Activated gamma-delta T cell treated with anti-CD3 and anti-CD28 coated beads, Interleukin-2, amount 50 U/mL, for 16 hours (primary cell): Measurements from ENCODE around the gene LYPLAL1.
"Not testable (repeated sequence)": the region's sequence is repeated elsewhere in the genome, so short reads cannot be mapped to it uniquely, and the experiment has no call there.

ENCODE experiments used
- DNase-seq: peaks from one replicate; pipeline ENCODE4 v3.0.0-alpha.2; 2020; ENCODE audit warnings: low read depth

Gene LYPLAL1

GRCh38 chr1:219215477-219215876 lies 41.8 kb downstream of the LYPLAL1 start:
- DNase-seq = no peak

- no peak for DNase-seq
Observed at GRCh38 chr1:219220945-219221344, 47.3 kb downstream of the LYPLAL1 start.

- DNase-seq = no peak
Observed at GRCh38 chr1:219223496-219223895, 49.8 kb downstream of the LYPLAL1 start.

- DNase-seq = no peak
Observed at GRCh38 chr1:219226196-219226595, 52.5 kb downstream of the LYPLAL1 start.

GRCh38 chr1:219227360-219228057 lies 53.8 kb downstream of the LYPLAL1 start:
- DNase-seq = no peak

- DNase-seq = no peak
Observed at GRCh38 chr1:219228058-219228419, 54.4 kb downstream of the LYPLAL1 start.

- DNase-seq = no peak
Observed at GRCh38 chr1:219232890-219233289, 59.2 kb downstream of the LYPLAL1 start.

- DNase-seq = no peak
Observed at GRCh38 chr1:219235903-219236481, 62.3 kb downstream of the LYPLAL1 start.

- DNase-seq = no peak
Observed at GRCh38 chr1:219236933-219237610, 63.4 kb downstream of the LYPLAL1 start.

GRCh38 chr1:219239518-219239917 lies 65.8 kb downstream of the LYPLAL1 start:
- DNase-seq = no peak

GRCh38 chr1:219244864-219245263 lies 71.2 kb downstream of the LYPLAL1 start:
- DNase-seq = no peak

GRCh38 chr1:219247441-219247840 lies 73.8 kb downstream of the LYPLAL1 start:
- no peak for DNase-seq

GRCh38 chr1:219250468-219250867 lies 76.8 kb downstream of the LYPLAL1 start:
- DNase-seq = not testable (repeated sequence)

- DNase-seq = no peak
Observed at GRCh38 chr1:219257751-219258150, 84.1 kb downstream of the LYPLAL1 start.

GRCh38 chr1:219261454-219261853 lies 87.8 kb downstream of the LYPLAL1 start:
- DNase-seq = no peak
